Head of caudate nucleus (tissue), 42 donors: ENCODE results near the gene MTRFR.
A peak's percentile ranks its signal among the peaks of the same experiment; 100 is the strongest.
"Not testable (repeated sequence)": the region's sequence is repeated elsewhere in the genome, so short reads cannot be mapped to it uniquely, and the experiment has no call there.

Experiments
- DNase-seq, 42 donors: peaks; one replicate each; pipeline versions ENCODE4 v3.0.0 to v3.0.0-alpha.2; 2020 to 2021; ENCODE audit warnings: mixed read lengths in 7 of 42
- intact Hi-C: fragments of 100-400 bp; cut with DNase I; formaldehyde crosslinking; loops from one replicate; pipeline ENCODE4 v1.15.0; 2022

Gene MTRFR

GRCh38 chr12:123232807-123233504 lies at the start of gene MTRFR, which contains the start of gene MPHOSPH9:
Gene MTRFR, plus strand, starts transcription at chr12:123233436. Its CDS starts 20,239 bp downstream, at chr12:123253675.
Gene MPHOSPH9, minus strand, starts transcription at chr12:123233141. Its CDS starts 2,777 bp downstream, at chr12:123230364.
- intact Hi-C loops = no loop called here
- DNase-seq = peak; percentile 95 to 99 (median 99)

GRCh38 chr12:123187637-123188036 lies 45.6 kb upstream of the MTRFR start:
- intact Hi-C loops = no loop called here
- no peak for DNase-seq

GRCh38 chr12:123199936-123200335 lies 33.3 kb upstream of the MTRFR start:
- DNase-seq = no peak
- intact Hi-C loops = no loop called here

- no peak for DNase-seq
- intact Hi-C loops = no loop called here
Measured at GRCh38 chr12:123200414-123200813, 32.8 kb upstream of the MTRFR start.

- DNase-seq = peak in 11 of 42 donors; percentile 3 to 53 (median 17)
- intact Hi-C loops = not testable (repeated sequence)
Measured at GRCh38 chr12:123206794-123207193, 26.4 kb upstream of the MTRFR start.

- intact Hi-C loops = not testable (repeated sequence)
- peak in 1 of 42 donors; percentile 20 for DNase-seq
Measured at GRCh38 chr12:123207815-123208214, 25.4 kb upstream of the MTRFR start.

- DNase-seq = peak in 9 of 42 donors; percentile 8 to 72 (median 47)
- intact Hi-C loops = no loop called here
Measured at GRCh38 chr12:123223241-123223668, 10.0 kb upstream of the MTRFR start.

GRCh38 chr12:123225443-123225842 lies 7.8 kb upstream of the MTRFR start:
- no peak for DNase-seq
- intact Hi-C loops = no loop called here

- DNase-seq = no peak
- intact Hi-C loops = no loop called here
Measured at GRCh38 chr12:123227581-123228258, 5.5 kb upstream of the MTRFR start.

- DNase-seq = no peak
- intact Hi-C loops = no loop called here
Measured at GRCh38 chr12:123229051-123229450, 4.2 kb upstream of the MTRFR start.

GRCh38 chr12:123231931-123232330 lies 1.3 kb upstream of the MTRFR start:
- no peak for DNase-seq
- intact Hi-C loops = no loop called here

GRCh38 chr12:123232472-123232806 lies 797 bp upstream of the MTRFR start:
- DNase-seq = peak in 1 of 42 donors; percentile 29
- intact Hi-C loops = no loop called here

GRCh38 chr12:123233505-123234308 lies 471 bp downstream of the MTRFR start:
- intact Hi-C loops = no loop called here
- DNase-seq = no peak

- DNase-seq = peak in 41 of 42 donors; percentile 44 to 88 (median 72)
- intact Hi-C loops = loop anchor here (5.0 kb wide), 1 partner anchor 255 kb away; the partner anchor contains the start of gene ARL6IP4
Measured at GRCh38 chr12:123237646-123238329, 4.6 kb downstream of the MTRFR start.

- DNase-seq = no peak
- intact Hi-C loops = loop anchor here (5.0 kb wide), 1 partner anchor 256 kb away; the partner anchor contains the start of gene ARL6IP4
Measured at GRCh38 chr12:123238330-123238682, 5.1 kb downstream of the MTRFR start.

GRCh38 chr12:123238961-123239360 lies 5.7 kb downstream of the MTRFR start:
- no peak for DNase-seq
- intact Hi-C loops = loop anchor here (5.0 kb wide), 1 partner anchor 257 kb away; the partner anchor contains the start of gene ARL6IP4

- DNase-seq = peak in 1 of 42 donors; percentile 20
- intact Hi-C loops = no loop called here
Measured at GRCh38 chr12:123242116-123242904, 9.1 kb downstream of the MTRFR start.

GRCh38 chr12:123243671-123244262 lies 10.5 kb downstream of the MTRFR start:
- intact Hi-C loops = no loop called here
- DNase-seq = peak in 1 of 42 donors; percentile 16
